ENCODE data around the gene AHSG. TPM values are rescaled to one million over a fixed set of nuclear protein-coding genes. Genes with fewer than 3 reads are reported as not detected.

AHSG gene
- total and polyA plus RNA-seq, 10 of the 15 experiments (the other 5 are each of a cell fraction or from before 2014, with no cell fraction given), result 0.06 to 0.90 (median 0.15) TPM; not detected in 7

GRCh38 chr3:186646841-186647240, 34.0 kb downstream of the AHSG start:
- ChIA-PET POLR2A (no interaction called here), SMC1A (ENCODE audit: uncharacterized antibody, unreplicated experiment) (no interaction called here), RAD21 (ENCODE audit: unreplicated experiment) (no interaction called here), CTCF (no interaction called here)
- H4K20me1 ChIP-seq (ENCODE audit: control insufficient read depth, insufficient read depth), result no peaks in the 10 kb centered on the region
- H3K4me1 ChIP-seq (ENCODE audit: control insufficient read depth, insufficient read depth, low read length), result no peaks in the 10 kb centered on the region
- intact Hi-C loops (cut with micrococcal nuclease; ENCODE audit: unreplicated experiment) (no loop called here), in situ Hi-C loops (cut with MboI) (no loop called here)
- no peaks in the 10 kb centered on the region; a peak in 1 of 4 replicates for H3K27me3 ChIP-seq (replicated peaks in 1 of 2; ENCODE audit: control insufficient read depth in 2 of 2, insufficient read depth in 2 of 2, low read length in 1 of 2)
- no peak overlapping the region for H2AFZ ChIP-seq (ENCODE audit: control insufficient read depth, low read depth, low read length)
- no peak overlapping the region for H3K27ac ChIP-seq (ENCODE audit: control insufficient read depth, insufficient read depth)
- DNase-seq (ENCODE audit: low read depth, low spot score), result no peak
- H3K9me3 ChIP-seq (replicated peaks; ENCODE audit: control insufficient read depth, insufficient read depth, low read length), result no peaks in the 10 kb centered on the region
- no peak for ATAC-seq
- no peak overlapping the region for H3K4me3 ChIP-seq
- WGBS (ENCODE audit: insufficient coverage, insufficient replicate concordance, low lambda C conversion rate, missing lambda C conversion rate), result 25% methylated on average over 1 of the region's 1 CpG
- H3K4me2 ChIP-seq (ENCODE audit: control insufficient read depth, insufficient read depth), result no peak overlapping the region
- no peaks in the 10 kb centered on the region for H3K79me2 ChIP-seq (ENCODE audit: control insufficient read depth, insufficient read depth, low read length)
- H3K36me3 ChIP-seq (ENCODE audit: control insufficient read depth in 2 of 2, insufficient read depth in 2 of 2, low read length in 1 of 2), result no peaks in the 10 kb centered on the region
- H3K9ac ChIP-seq (ENCODE audit: control insufficient read depth, insufficient read depth, low read length), result no peak overlapping the region
- no peak for FAIRE-seq
- TF ChIP-seq MTA2 (IDR thresholded peaks at IDR 0.05; ENCODE audit: low read depth) (no peak), WRNIP1 (IDR thresholded peaks at IDR 0.05; ENCODE audit: borderline replicate concordance, low read depth, low read length) (no peak), ZNF217 (IDR thresholded peaks at IDR 0.05) (no peak), IKZF1 (conservative IDR thresholded peaks at IDR 0.05) (no peak), HDGF (IDR thresholded peaks at IDR 0.05) (no peak), REST (IDR thresholded peaks at IDR 0.05; ENCODE audit: low read depth, low read length) (no peak), JUND (IDR thresholded peaks at IDR 0.05; ENCODE audit: low read depth, low read length) (no peak), JUNB (IDR thresholded peaks at IDR 0.05) (no peak), RELA (IDR thresholded peaks at IDR 0.05; ENCODE audit: borderline replicate concordance, partially characterized antibody) (no peak), ATF7 (IDR thresholded peaks at IDR 0.05; ENCODE audit: low read depth) (no peak), CBFB (IDR thresholded peaks at IDR 0.05; ENCODE audit: low read depth) (no peak), EED (IDR thresholded peaks at IDR 0.05; ENCODE audit: low read depth) (no peak), MEF2B (IDR thresholded peaks at IDR 0.05; ENCODE audit: partially characterized antibody, poor library complexity, severe bottlenecking) (no peak)
- TF ChIP-seq, protein P1, sequence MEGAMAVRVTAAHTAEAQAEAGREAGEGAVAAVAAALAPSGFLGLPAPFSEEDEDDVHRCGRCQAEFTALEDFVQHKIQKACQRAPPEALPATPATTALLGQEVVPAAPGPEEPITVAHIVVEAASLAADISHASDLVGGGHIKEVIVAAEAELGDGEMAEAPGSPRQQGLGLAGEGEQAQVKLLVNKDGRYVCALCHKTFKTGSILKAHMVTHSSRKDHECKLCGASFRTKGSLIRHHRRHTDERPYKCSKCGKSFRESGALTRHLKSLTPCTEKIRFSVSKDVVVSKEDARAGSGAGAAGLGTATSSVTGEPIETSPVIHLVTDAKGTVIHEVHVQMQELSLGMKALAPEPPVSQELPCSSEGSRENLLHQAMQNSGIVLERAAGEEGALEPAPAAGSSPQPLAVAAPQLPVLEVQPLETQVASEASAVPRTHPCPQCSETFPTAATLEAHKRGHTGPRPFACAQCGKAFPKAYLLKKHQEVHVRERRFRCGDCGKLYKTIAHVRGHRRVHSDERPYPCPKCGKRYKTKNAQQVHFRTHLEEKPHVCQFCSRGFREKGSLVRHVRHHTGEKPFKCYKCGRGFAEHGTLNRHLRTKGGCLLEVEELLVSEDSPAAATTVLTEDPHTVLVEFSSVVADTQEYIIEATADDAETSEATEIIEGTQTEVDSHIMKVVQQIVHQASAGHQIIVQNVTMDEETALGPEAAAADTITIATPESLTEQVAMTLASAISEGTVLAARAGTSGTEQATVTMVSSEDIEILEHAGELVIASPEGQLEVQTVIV (IDR thresholded peaks at IDR 0.05; ENCODE audit: borderline replicate concordance, partially characterized antibody), result no peak
- no TSS peak for BruUV-seq (replicated peaks)
